AG04450 (cell line): ENCODE results near the gene CHRDL2. TPM values are rescaled to one million over a fixed set of nuclear protein-coding genes. Genes with fewer than 3 reads are reported as not detected.

ENCODE experiments used
- CTCF ChIA-PET: fragments of 300-600, 350-600 bp; formaldehyde crosslinking; extraction: SDS; loops from one replicate; lab custom pipeline; 2022; ENCODE audit warnings: antibody characterized with exemption, inconsistent platforms; lab: Charles Lee
- POLR2A ChIA-PET: fragments of 350-600 bp; formaldehyde crosslinking; extraction: SDS; loops from one replicate; lab custom pipeline; 2021; ENCODE audit warnings: antibody characterized with exemption, inconsistent platforms; lab: Yijun Ruan, JAX
- DNase-seq: peaks from one replicate; pipeline ENCODE4 v3.0.0-alpha.2; 2011; ENCODE audit warnings: low read depth, low spot score
- H3K27ac ChIP-seq: one replicate; pipeline ENCODE4 v1.5.1; 2012; ENCODE audit warnings: low read depth, low read length, control low read depth
- H3K27me3 ChIP-seq: one replicate; pipeline ENCODE4 v1.6.0; 2012; ENCODE audit warnings: low read length; ENCODE audit not compliant: control insufficient read depth, insufficient read depth
- H3K4me3 ChIP-seq: 2 replicates; pipeline ENCODE4 v1.5.1; 2011; ENCODE audit warnings: mild to moderate bottlenecking, low read depth, low read length, control low read depth
- H3K9me3 ChIP-seq: 2 replicates; pipeline ENCODE4 v1.5.1; 2012; ENCODE audit warnings: low read length; ENCODE audit not compliant: control insufficient read depth, insufficient read depth
- CTCF ChIP-seq: IDR thresholded peaks from 2 replicates; pipeline ENCODE4 v1.5.1; 2011; ENCODE audit warnings: low read depth, low read length, control low read depth, inconsistent platforms
- polyA plus RNA-seq: library from polyadenylated mRNA; depleted of rRNA; stranded (reverse); fragments of >200 nt; gene quantifications from 2 replicates; pipeline ENCODE4 v1.2.3, GENCODE V29; 2011

CHRDL2 gene
- polyA plus RNA-seq, 1 experiment: 0.88 TPM

GRCh38 chr11:74681686-74682651 lies 49.3 kb downstream of the CHRDL2 start:
- CTCF ChIA-PET: interaction anchor here (1.2 to 8.4 kb wide), 2 partner anchors 19 to 70 kb away, joined by 3 to 61 read pairs; no protein-coding TSS in a partner anchor
- Histone ChIP-seq H3K4me3 (no peak overlapping the region), H3K27ac (peak overlapping the region; percentile 2), H3K27me3 (no peaks in the 10 kb centered on the region), H3K9me3 (peaks cover 7% of the 10 kb centered on the region)
- no peak for DNase-seq
- POLR2A ChIA-PET: interaction anchor here (0.6 kb wide), 1 partner anchor 50 kb away, joined by 3 read pairs; no protein-coding TSS in a partner anchor
- TF ChIP-seq CTCF: no peak

GRCh38 chr11:74680703-74681531 lies 50.3 kb downstream of the CHRDL2 start:
- POLR2A ChIA-PET: no interaction called here

GRCh38 chr11:74680035-74680671 lies 51.1 kb downstream of the CHRDL2 start:
- ChIA-PET CTCF (interaction anchor here (0.9 kb wide), 1 partner anchor 22 kb away, joined by 3 read pairs; no protein-coding TSS in a partner anchor), POLR2A (no interaction called here)
- Histone ChIP-seq H3K4me3 (no peak overlapping the region), H3K27ac (no peak overlapping the region), H3K9me3 (peaks cover 7% of the 10 kb centered on the region), H3K27me3 (no peaks in the 10 kb centered on the region)
- TF ChIP-seq CTCF: no peak
- DNase-seq: no peak

More at GRCh38 chr11:74680703-74681531, 50.3 kb downstream of the CHRDL2 start:
- H3K4me3 ChIP-seq: no peak overlapping the region
- no peak for DNase-seq
- H3K27ac ChIP-seq: no peak overlapping the region
- TF ChIP-seq CTCF: no peak
- H3K27me3 ChIP-seq: no peaks in the 10 kb centered on the region
- CTCF ChIA-PET: interaction anchor here (0.9 kb wide), 1 partner anchor 22 kb away, joined by 3 read pairs; no protein-coding TSS in a partner anchor
- peaks cover 7% of the 10 kb centered on the region for H3K9me3 ChIP-seq

- ChIA-PET CTCF (no interaction called here), POLR2A (no interaction called here)
- Histone ChIP-seq H3K9me3 (peaks cover 9% of the 10 kb centered on the region), H3K27ac (no peak overlapping the region), H3K4me3 (no peak overlapping the region), H3K27me3 (no peaks in the 10 kb centered on the region)
- no peak for DNase-seq
- TF ChIP-seq CTCF: no peak
Observed at GRCh38 chr11:74679513-74679865, 51.7 kb downstream of the CHRDL2 start.
